Measurements from ENCODE around the gene TUB. TPM values are rescaled to one million over a fixed set of nuclear protein-coding genes. Genes with fewer than 3 reads are reported as not detected.

The TUB gene
- total and polyA plus RNA-seq, 2 of the 8 experiments (the other 6 are each of a cell fraction or from before 2014, with no cell fraction given), result 15.3 to 31.3 TPM

DNA sequence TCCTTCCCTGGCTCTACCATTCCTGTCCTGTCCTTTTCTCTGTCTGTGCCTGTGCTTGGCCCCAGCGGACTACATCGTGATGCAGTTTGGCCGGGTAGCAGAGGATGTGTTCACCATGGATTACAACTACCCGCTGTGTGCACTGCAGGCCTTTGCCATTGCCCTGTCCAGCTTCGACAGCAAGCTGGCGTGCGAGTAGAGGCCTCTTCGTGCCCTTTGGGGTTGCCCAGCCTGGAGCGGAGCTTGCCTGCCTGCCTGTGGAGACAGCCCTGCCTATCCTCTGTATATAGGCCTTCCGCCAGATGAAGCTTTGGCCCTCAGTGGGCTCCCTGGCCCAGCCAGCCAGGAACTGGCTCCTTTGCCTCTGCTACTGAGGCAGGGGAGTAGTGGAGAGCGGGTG, 20.4 kb downstream of the TUB start:
- Histone ChIP-seq H2BK12ac (ENCODE audit: low read depth, low read length) (no peak overlapping the region), H3K27me3 (replicated peaks in 1 of 4; ENCODE audit: control insufficient read depth in 3 of 4, extremely low read depth in 1 of 4, insufficient read depth in 3 of 4, low read length in 3 of 4) (no peaks in the 10 kb centered on the region; a peak in 1 of 7 replicates), H3K23me2 (ENCODE audit: low read depth, low read length) (no peaks in the 10 kb centered on the region; the same call in 1 of the 2 replicates), H3K23ac (ENCODE audit: insufficient read length) (no peak overlapping the region), H3K4me1 (replicated peaks in 1 of 4; ENCODE audit: control insufficient read depth in 3 of 4, insufficient read depth in 4 of 4, low read length in 3 of 4) (no peaks in the 10 kb centered on the region), H4K20me1 (replicated peaks in 1 of 2; ENCODE audit: control insufficient read depth in 1 of 2, insufficient read depth in 2 of 2, low read length in 2 of 2) (peaks cover 5 to 6% of the 10 kb centered on the region in 2 experiments), H3K4me2 (ENCODE audit: insufficient read depth in 1 of 2, low read depth in 2 of 2, low read length in 2 of 2) (no peak overlapping the region), H2BK15ac (ENCODE audit: low read length) (no peak overlapping the region), H2AK5ac (ENCODE audit: low read depth, low read length) (no peak overlapping the region), H3K9me3 (ENCODE audit: insufficient read depth in 2 of 2, low read depth in 1 of 2, low read length in 1 of 2) (no peaks in the 10 kb centered on the region), H3K56ac (replicated peaks; ENCODE audit: insufficient read length, low read depth, low read length) (no peak overlapping the region), H3K4ac (replicated peaks; ENCODE audit: insufficient read length, low read depth, low read length) (no peak overlapping the region), H3K18ac (ENCODE audit: extremely low read depth, low read length) (no peak overlapping the region), H2AFZ (ENCODE audit: low read length) (no peak overlapping the region), H4K5ac (ENCODE audit: insufficient read length, low read depth, low read length) (no peak overlapping the region), H4K8ac (ENCODE audit: extremely low read depth, insufficient read depth, low read length) (no peak overlapping the region), H2BK20ac (ENCODE audit: low read length) (no peak overlapping the region), H3K79me2 (ENCODE audit: control insufficient read depth in 1 of 2, insufficient read depth in 2 of 2, low read length in 2 of 2) (no peaks in the 10 kb centered on the region), H3K79me1 (ENCODE audit: low read depth, low read length) (no peaks in the 10 kb centered on the region), H2BK5ac (ENCODE audit: low read depth, low read length) (no peak overlapping the region), H4K91ac (replicated peaks; ENCODE audit: insufficient read length, low read length) (no peak overlapping the region), H3K14ac (ENCODE audit: insufficient read length) (no peak overlapping the region), H3K27ac (ENCODE audit: low read depth, low read length) (no peak overlapping the region), H3K4me3 (ENCODE audit: extremely low read depth in 1 of 4, insufficient read depth in 2 of 4, low read depth in 3 of 4, low read length in 4 of 4) (no peak overlapping the region), H3K36me3 (ENCODE audit: control insufficient read depth in 2 of 4, insufficient read depth in 4 of 4, low read length in 3 of 4) (peaks cover 13 to 48% (median 41%) of the 10 kb centered on the region in 4 experiments), H2BK120ac (replicated peaks; ENCODE audit: low read depth, low read length) (no peak overlapping the region), H3K9ac (replicated peaks in 1 of 4; ENCODE audit: extremely low read depth in 1 of 4, low read depth in 3 of 4, low read length in 3 of 4) (no peak overlapping the region)
- POLR2A ChIA-PET (ENCODE audit: partially characterized antibody), result no interaction called here
- FAIRE-seq, result no peak
- peak in 1 of 2 experiments; percentile 29 for DNase-seq (ENCODE audit: low read depth in 1 of 2, low spot score in 2 of 2)
- CTCF ChIA-PET (ENCODE audit: partially characterized antibody), result interaction anchor here (2.6 to 30.2 kb wide), 6 partner anchors 9 to 118 kb away, joined by 7 to 1283 read pairs (median 160); no protein-coding TSS in a partner anchor
- 96% methylated on average over 11 of the region's 11 CpGs; no CpG with 5 or more reads in 1 of the 2 experiments for WGBS, 2 experiments (ENCODE audit: extremely low coverage in 1 of 2, insufficient coverage in 1 of 2, insufficient read length in 1 of 2, insufficient replicate concordance in 2 of 2, low coverage in 1 of 2, low lambda C conversion rate in 2 of 2, missing lambda C conversion rate in 1 of 2)
- TF ChIP-seq TAF7 (optimal IDR thresholded peaks at IDR 0.05; ENCODE audit: borderline replicate concordance, low read depth, low read length) (no peak), POLR2AphosphoS5 (IDR thresholded peaks at IDR 0.05; ENCODE audit: low read depth, low read length) (no peak), TBP (IDR thresholded peaks at IDR 0.05; ENCODE audit: low read depth, low read length) (no peak), NRF1 (IDR thresholded peaks at IDR 0.05; ENCODE audit: low read depth, low read length) (no peak), SP2 (IDR thresholded peaks at IDR 0.05; ENCODE audit: low read length) (no peak), CBX5 (IDR thresholded peaks at IDR 0.05; ENCODE audit: low read depth, low read length) (no peak), CBX8 (IDR thresholded peaks at IDR 0.05; ENCODE audit: borderline replicate concordance, low read depth, low read length) (no peak), HDAC2 (IDR thresholded peaks at IDR 0.05; ENCODE audit: borderline replicate concordance in 1 of 2, low read depth in 2 of 2, low read length in 2 of 2) (no peak)
- TF ChIP-seq, protein P1, sequence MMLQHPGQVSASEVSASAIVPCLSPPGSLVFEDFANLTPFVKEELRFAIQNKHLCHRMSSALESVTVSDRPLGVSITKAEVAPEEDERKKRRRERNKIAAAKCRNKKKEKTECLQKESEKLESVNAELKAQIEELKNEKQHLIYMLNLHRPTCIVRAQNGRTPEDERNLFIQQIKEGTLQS (IDR thresholded peaks at IDR 0.05; ENCODE audit: insufficient read depth, low read depth, low read length), result no peak
- TF ChIP-seq, protein P2, sequence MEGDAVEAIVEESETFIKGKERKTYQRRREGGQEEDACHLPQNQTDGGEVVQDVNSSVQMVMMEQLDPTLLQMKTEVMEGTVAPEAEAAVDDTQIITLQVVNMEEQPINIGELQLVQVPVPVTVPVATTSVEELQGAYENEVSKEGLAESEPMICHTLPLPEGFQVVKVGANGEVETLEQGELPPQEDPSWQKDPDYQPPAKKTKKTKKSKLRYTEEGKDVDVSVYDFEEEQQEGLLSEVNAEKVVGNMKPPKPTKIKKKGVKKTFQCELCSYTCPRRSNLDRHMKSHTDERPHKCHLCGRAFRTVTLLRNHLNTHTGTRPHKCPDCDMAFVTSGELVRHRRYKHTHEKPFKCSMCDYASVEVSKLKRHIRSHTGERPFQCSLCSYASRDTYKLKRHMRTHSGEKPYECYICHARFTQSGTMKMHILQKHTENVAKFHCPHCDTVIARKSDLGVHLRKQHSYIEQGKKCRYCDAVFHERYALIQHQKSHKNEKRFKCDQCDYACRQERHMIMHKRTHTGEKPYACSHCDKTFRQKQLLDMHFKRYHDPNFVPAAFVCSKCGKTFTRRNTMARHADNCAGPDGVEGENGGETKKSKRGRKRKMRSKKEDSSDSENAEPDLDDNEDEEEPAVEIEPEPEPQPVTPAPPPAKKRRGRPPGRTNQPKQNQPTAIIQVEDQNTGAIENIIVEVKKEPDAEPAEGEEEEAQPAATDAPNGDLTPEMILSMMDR (IDR thresholded peaks at IDR 0.05; ENCODE audit: control extremely low read depth in 1 of 3, insufficient read depth in 1 of 3, low read depth in 1 of 3, low read length in 3 of 3), result no peak
